ENCODE measurements around the gene RASGRF2.

The RASGRF2 gene

DNA sequence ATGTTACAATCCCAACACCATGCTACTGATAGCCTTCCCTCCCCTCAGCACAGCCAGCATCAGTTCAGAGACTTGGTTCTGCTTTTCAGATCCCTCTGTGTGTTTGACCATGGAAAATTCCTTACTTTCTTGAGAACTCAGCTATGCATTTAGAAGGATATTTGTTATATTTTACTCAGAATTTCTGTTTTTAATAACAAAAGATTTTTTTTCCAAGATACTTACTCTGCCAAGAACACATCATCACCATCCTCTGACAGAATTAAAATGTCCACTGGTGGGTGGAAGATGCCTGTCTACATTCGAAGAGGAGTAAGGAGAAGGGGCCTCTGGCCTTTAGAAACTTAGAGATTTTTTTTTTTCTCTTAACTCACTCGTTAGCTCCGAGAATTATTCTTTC, 216.9 kb downstream of the RASGRF2 start:
- no peak for DNase-seq (ENCODE audit: low read depth)

DNA sequence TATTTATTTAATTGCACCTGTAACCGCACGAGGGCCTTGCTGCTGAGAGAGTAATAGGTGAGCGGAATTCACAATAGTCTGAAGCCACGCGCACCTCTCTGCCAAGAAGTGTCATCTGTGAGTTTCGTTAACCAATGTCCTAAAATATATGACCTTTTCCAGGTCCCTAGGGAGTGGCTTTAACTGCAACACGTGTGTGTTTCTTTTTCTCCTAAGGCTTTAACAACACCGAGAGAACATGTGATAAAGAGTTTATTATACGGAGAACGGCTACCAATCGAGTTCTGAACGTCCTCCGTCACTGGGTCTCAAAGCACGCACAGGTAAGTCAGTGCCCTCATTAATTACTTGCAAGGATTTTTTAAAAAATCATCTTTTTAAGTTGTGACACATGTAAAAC, 219.8 kb downstream of the RASGRF2 start:
- no peak for DNase-seq (ENCODE audit: low read depth)

DNA sequence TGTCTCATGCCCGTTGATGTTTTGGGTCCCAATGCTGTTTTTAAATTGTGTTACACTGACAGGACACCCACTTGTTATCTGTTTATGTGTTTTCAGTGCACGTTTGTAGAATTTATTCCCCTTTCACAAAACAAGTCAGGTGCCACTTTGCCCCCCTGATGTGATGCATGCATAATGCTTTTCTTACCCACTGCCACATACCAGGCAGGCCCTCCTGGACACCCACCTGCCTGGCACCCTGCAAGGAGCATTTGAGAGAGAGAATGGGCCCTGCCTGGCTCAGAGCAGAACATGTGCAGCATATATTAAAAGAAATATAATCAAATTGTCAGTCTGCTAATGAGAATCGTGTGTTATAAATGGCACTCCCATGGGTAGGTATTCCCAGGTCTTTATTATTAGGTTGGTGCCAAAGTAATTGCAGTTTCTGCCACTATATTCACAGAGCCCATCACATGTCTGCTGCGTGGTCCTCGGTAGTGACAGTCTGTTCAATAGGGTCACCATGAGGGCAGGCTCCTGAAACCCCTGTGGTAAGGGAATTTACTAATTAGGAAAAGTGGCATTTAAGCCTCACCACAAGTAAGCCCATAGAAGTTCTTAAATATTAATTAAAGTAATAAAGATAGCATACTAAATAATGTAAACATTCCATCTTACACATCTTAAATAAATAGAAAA, 220.8 kb downstream of the RASGRF2 start:
- no peak for DNase-seq (ENCODE audit: low read depth)

DNA sequence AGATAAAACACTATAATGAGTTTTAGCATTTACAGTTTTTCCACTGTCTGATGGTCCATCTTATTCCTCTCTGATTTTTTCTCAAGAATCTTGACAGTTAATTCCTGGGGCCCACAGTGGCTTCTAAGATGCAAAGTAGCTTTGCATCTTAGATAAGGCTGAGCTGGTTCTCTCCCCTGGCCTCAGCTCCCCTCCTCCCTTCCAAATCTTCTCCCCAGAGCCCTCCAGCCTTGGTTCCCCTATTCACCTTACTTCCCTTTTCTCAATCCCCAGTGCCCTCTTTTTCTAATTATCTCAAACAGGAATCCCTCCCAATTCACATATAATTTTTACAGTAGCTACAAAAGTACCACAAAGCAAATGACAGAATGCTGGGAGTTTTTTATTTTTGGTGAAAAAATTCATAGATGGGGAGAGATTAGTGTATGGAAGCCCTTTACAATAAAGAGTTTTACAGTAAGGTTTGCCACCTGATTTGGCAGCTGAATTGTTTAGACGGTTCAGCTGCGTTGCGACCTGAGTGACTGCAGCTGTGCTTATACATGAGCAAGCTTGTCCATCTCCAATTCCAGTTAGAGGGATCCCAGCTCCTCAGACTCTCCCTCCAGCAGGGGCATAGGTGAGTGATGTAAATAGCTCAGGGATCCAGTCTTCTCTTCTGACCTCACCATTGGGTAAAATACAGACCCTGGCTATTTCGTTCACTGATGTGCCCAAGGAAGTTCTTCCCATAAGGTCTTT, 221.6 kb downstream of the RASGRF2 start:
- no peak for DNase-seq (ENCODE audit: low read depth)

DNA sequence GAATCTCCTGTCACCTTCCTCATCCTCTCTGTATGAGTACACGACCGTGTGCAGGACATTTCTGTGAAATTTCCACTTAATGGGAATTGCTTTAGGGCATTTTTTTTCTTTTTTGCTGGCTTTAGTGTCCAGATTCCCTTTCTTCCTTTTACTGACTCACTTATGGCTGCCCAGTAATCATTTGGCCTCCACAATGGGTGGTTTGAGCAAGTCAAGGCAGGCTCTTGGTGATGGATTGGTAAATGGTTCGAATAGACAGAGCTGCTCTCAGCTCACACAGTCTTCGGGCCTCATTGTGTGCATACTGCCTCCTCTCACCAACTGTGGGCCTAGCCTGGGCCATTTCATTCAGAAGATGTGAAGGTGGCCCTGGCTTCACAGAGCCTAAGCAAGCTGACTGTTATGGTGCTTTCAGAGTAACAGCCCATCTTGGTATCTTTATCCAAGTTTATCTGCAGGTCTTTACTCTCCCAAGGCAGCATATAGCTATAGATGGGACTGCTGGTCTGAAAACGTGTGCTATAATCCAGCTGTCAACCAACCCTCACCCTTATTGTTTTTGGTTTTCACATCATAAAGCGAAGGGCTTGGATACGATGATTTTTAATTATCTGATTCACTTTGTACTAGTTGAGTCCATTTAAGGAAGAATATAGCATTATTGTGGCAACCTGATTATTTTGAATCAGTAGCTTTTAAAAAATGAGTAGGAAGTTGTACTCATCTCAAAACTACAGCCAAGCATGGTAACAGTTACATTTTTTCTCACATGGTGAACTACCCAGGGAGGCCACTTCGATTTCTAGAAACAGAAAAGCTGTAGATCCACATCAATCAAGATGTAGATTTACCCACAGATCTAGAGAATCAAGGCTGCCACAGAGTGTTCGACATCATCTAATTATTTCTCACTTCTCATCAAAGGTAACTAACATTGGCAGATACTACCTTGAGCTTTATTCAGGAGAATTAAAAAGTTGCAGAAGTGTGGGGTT, 222.5 kb downstream of the RASGRF2 start:
- no peak for DNase-seq (ENCODE audit: low read depth)

DNA sequence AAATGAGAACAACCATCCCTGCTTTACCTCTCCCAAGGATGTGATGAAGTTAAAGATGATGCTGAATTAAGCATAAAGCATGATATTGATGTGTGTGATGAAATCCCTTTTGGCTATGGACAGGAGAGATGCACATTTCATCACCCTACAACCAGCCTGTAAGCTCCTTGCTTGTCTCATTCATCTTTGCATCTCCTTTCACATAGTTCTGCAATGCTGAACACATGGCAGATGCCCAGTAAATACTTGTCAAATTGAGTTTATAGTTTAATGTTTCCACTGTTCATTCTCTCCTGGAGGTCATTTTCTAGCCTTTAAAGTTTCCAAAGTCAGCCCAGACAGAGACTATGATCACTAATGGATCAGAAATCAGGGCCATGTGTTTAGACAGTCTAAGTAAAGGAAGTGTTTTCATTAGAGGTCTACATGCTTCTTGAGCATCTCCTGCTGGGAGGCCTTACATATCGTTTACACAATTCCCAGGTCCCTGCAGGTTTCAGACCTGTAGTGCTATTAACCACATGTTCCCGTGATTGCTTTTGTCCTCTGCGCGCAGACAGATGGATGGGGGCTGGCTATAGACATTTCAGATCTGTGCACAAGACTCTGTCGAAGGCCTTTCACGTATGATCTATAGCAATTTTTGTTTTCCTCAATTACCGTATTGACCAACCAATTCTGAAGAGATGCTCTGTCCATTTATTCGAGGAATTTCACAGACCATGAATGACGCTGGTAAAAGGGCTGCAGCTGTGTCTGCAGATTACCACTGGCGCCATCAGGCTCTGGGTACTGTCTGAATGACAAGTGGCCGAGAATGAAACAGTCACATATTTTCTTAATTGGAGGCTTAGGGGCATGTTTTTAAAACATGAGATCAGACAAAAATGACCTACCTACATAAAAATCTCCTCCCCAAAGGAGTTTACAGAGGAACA, 223.9 kb downstream of the RASGRF2 start:
- DNase-seq (ENCODE audit: low read depth): no peak

DNA sequence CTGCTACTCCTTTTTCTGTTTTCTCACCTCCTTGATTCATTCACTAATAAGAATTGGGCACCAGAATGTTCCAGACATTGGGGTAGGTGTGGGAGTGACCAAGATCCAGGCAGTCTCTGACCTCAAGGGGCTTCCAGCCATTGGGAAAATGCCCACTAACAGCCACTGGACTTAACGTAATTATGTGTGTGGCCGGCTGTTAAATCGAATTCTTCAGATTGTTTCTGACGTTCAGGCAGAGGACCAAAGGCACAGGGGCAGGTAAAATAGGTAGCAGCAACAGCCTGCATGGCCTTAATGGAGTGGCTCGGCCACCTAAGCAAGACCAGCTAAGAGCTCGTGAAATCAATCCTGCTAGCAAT, 224.6 kb downstream of the RASGRF2 start:
- DNase-seq (ENCODE audit: low read depth): no peak

DNA sequence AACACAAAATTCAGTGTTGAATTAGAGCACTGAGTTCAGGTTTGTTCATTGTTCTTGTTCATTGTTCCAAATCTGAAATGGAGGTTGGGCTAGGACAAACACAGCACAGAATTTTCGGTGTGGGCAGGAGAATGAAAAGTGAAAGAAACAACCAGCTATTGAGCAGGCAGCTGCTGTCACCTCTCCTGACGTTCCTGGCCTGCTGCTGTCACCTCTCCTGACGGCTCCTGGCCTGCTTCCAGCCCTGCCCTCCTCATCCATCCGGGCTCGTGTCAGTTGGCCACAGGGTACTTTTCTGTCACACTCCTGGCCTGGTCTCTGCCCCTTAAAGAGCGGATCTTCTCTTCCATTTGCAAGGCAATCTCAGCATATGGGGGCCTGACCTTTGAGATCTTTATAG, 227.7 kb downstream of the RASGRF2 start:
- no peak for DNase-seq (ENCODE audit: low read depth)

DNA sequence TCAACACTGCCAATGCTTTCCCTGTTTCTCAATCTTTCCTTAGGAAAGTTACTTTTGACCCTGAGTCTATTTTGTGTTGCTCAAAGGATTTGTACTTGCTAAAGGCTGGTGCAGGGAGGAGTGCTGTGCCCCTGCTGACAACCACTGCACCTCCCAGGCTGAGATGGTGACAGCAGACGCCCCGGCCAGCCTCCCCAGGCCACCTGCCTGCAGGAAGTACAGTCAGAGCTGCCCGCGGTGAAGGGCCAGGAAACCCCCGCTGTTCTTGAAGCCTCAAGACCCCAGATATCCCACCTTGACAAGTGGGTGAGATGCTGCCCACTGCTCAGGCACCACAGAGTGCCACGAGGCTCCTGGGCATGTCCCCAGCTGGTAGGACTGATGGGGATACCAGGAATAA, 228.8 kb downstream of the RASGRF2 start:
- no peak for DNase-seq (ENCODE audit: low read depth)

DNA sequence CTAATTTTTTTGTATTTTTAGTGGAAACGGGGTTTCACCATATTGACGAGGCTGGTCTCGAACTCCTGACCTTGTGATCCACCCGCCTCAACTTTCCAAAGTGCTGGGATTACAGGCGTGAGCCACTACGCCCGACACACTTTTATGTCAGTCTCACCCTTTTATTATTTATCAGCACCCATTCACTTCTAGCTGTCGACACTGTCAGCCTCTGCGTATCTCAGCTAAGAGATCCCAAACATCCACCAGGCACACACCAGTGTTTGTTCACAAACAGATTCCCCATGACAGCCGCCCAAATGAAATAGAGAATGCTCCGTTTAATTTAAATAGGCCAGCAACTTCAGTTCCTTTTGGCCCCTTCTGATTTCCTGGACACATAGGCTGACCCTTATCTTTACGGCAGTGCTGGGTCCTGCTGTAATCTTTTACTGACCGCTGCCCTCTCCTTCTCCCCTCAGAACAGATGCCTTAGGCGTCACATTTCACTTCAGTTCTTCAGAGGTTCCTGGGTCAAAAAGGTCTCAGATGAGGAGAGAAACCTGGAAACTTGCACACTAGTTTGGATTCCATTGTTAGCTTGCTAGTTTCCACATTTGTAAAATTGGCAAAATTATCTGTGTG, 229.8 kb downstream of the RASGRF2 start:
- DNase-seq (ENCODE audit: low read depth): no peak

DNA sequence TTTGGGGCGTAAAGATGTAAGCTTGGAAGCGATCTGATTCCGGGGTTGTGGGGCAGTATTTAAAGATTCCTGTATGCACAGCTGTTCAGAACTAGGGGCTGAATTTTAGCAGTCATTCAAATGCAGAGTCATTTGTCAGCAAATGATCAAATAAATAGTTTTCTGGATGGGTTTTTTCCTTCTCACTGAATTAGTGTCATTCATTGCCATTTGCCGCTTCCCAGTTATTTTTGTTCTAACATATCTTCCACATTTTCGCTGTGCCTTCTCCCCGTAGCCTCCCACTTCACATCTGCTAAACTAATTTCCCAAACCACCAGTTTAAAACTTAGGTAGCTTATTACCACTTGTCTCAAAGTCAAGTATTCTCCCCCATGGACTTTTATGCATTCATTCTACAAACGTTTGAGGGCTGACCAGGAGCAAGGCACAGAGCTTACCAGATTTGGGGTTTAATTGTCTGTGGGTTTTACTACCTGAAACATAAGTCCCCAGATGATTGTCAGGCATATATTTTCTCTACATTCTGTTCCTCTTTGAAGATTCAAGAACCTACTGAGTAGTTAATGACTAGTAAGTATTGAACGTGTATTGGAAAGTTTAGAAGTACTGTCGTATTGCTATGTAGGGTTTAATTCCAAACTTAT, 231.7 kb downstream of the RASGRF2 start:
- DNase-seq (ENCODE audit: low read depth): no peak

DNA sequence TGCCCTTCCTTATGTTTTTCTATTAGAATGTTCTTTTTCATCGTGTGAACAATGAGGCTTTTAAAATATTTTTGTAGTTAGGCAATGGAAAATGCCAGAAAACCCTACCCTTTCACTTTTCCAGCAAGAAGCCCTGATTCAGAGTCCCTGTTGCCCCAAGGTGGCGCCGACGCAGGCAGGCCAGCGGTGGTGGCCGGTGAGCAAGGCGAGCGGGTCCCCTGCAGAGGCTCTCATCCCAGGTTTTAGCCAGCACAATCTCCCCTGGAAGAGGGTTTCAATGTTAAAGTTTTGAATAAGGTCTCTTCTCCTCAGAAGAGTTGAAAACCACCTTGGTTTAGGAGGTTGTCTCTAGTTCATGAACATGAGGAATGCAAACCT, 232.2 kb downstream of the RASGRF2 start:
- no peak for DNase-seq (ENCODE audit: low read depth)

DNA sequence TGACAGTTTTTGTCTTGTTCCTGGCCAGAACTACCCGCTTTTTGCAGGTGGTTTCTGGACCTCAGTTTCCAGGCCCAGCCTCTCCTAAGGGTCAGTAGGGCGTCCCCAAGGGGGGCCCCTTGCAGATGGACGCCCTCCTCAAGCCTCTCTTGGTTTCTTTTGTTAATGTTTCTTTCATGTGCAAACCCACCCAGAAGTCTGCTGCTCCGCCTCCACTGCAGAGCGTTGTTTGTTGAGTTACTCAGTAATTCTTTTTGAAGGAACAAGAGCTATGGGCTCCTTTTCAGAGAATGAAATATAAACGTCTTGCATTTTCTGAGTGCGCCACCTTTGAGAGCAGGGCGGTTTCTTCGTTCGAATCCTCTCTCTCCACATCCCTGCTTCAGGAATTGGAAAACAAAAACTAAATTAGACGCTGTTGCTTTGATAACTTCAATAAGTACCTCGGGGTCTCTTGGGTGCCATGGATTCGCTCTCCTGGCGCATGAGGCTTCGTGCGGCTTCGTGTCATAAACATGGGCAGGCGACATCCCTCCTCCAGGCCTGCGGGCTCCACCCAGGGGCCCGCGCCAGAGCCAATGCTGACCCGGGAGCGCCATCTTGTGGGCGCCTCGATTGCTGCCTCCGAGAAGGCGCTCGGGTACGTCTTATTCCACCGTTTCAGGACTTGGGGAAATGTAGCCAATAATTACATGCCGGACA, 234.6 kb downstream of the RASGRF2 start:
- DNase-seq (ENCODE audit: low read depth): peak; percentile 68

DNA sequence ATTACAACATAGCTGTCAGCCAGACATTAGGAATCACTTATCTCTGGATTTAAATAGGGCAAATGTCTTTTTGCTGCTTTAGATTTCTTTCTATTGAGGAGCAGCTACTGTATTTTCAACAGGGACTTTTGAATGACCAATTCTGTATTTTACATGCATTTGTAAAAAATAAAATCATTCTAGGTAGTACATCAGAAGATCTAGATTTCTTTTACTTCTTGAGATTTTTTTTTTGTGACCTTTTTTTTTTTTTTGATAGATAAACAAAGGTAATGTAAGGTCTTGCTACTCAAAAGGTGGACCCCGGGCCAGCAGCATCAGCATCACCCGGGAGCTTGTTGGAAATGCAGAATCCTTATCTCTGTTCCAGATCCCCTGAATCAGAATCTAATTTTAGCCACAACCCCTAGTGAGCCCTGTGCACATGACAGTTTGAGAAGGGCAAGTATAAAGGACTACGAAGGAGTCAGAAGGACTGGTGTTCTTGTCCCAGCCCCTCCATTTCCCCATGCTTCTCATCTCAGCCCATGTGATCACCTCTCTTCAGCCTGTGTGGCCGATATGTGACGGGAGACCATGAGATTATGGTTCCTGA, 235.3 kb downstream of the RASGRF2 start:
- no peak for DNase-seq (ENCODE audit: low read depth)

DNA sequence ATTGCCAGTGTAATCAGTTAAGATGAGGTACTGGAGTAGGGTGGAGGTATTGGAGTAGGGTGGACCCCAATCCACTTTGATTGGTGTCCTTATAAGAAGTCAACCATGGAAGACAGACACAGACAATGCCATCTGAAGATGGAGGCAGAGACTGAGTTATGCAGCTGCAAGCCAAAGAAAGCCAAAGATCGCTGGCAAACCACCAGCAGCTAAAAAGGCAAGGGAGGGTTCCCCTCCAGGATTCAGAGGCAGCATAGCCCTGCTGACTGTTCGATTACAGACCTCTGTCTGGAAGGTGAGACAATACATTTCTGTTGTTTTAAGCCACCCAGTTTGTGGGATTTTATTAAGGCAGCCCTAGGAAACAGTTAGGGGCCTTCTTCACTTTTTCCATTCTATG, 242.5 kb downstream of the RASGRF2 start:
- no peak for DNase-seq (ENCODE audit: low read depth)

DNA sequence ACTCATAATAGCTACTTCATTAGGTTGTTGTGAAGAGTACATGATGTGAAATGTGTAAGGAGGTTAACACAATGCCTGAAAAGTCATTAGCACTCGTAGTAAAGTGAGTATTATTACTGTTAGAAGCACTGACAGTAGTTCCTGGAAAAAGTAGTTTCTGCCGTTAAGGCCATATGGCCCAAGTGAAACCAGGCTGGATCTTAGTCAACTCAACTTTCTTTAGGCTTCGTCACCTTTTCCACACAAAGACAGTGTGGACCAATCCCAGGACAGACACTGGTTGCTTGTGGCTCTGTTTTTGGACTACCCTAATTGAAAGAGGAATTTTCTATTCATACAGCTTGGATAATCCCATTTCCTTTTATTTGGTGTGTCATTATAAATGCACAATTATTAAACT, 243.6 kb downstream of the RASGRF2 start:
- DNase-seq (ENCODE audit: low read depth): no peak

DNA sequence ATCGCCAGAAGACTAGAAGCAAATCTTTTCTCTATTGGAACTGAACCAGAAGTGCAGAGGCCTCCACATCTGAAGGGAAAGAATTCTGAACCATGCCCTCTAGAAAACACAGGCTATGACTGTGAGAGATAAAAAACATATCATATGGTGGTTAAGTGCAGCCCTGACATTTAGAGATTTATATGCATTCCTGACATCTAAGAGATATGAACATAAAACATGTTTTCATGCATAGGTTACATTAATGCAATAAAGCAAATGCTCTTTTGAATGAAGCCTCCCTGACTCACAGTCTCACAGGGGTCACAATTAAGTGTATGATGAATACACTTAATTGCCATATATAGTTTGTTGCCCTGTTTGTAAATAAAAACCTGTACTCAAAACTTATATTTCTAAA, 244.0 kb downstream of the RASGRF2 start:
- DNase-seq (ENCODE audit: low read depth): no peak

DNA sequence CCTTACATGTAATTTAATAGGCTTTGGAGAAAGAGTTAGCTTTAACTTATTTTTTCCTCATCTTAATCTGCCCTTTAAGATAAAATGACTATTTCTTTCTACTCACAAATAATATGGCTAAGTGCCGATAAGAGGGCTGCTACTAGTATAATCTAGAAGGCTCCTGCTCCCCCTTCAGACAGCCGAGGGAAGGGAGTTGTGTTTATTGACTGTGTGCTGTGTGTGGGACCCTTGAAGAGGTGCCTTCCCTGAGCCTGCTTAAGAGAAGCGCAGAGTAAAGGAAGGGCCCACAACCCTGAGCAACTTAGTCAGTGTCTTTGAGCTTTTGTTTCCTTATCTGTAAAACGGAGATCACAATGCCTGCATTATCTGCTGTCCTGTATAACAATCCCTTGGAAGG, 244.9 kb downstream of the RASGRF2 start:
- DNase-seq (ENCODE audit: low read depth): no peak

DNA sequence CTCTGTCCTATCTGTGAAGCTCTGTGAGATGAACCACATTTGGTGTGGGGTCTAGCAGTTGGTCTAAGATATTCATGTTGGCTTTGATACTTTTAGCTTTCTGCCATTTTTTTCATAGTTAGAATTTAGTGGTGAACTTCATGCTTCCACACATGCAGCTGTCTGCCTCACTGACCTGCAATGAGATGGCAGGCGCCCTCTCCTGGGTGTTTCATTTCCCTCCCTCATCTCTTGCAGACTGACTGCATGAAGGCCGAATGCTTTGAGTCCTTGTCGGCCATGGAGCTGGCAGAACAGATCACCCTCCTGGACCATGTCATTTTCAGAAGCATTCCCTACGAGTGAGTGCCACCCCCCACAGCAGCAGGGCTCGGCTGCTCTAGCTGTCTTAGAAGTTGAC, 246.8 kb downstream of the RASGRF2 start:
- no peak for DNase-seq (ENCODE audit: low read depth)

DNA sequence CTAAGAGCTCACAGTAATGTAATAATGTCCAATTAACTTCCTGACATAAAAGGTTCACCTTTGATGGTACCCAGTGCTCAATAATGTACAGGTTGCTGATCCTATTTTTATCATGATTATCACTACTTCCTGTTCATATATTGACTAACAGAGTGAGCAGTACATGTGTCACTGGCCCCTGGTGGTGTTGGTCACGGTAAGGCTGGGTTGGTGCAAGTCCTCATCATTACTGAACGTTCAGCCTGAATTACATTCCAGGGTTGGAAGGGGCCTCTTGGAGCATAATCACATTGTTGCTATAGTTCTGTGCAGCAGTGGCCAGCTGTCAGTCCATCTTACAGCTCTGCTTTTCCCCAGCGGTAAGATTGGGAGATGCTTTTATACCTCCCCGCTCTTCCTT, 248.7 kb downstream of the RASGRF2 start:
- no peak for DNase-seq (ENCODE audit: low read depth)

Data from activated T-helper 9 cell treated with anti-CD3 and anti-CD28 coated beads, Interleukin-2, amount 50 U/mL, for 16 hours (primary cell).